ENCODE data around the gene PSPH. TPM values are rescaled to one million over a fixed set of nuclear protein-coding genes. Genes with fewer than 3 reads are reported as not detected.

The PSPH gene
- total RNA-seq, 1 experiment from 2014 or later = 52.1 TPM

- Histone ChIP-seq H3K4me2 (ENCODE audit: insufficient read depth, insufficient read length, low read length) (no peak overlapping the region), H3K79me2 (ENCODE audit: insufficient read depth, low read length) (no peaks in the 10 kb centered on the region; the same call in 1 of the 2 replicates), H3K4ac (ENCODE audit: low read depth, low read length) (no peak overlapping the region), H3K79me1 (ENCODE audit: insufficient read depth, low read depth, low read length, poor library complexity, severe bottlenecking) (peaks cover 5% of the 10 kb centered on the region), H3K4me1 (ENCODE audit: insufficient read depth, low read length) (no peaks in the 10 kb centered on the region), H4K5ac (ENCODE audit: insufficient read length, low read depth, low read length) (no peak overlapping the region), H3K18ac (ENCODE audit: insufficient read length, low read depth, low read length) (no peak overlapping the region), H2AFZ (ENCODE audit: low read length) (no peak overlapping the region), H3K23me2 (ENCODE audit: insufficient read length, low read depth, low read length, poor library complexity, severe bottlenecking) (no peaks in the 10 kb centered on the region), H4K8ac (replicated peaks; ENCODE audit: insufficient read length, low read depth, low read length) (no peak overlapping the region), H2BK15ac (ENCODE audit: low read depth, low read length) (no peak overlapping the region), H3K14ac (ENCODE audit: insufficient read depth, low read length) (no peak overlapping the region), H4K20me1 (ENCODE audit: control insufficient read depth, insufficient read depth, insufficient read length) (no peaks in the 10 kb centered on the region), H3K56ac (ENCODE audit: insufficient read length, low read depth, low read length) (no peak overlapping the region), H2BK12ac (ENCODE audit: insufficient read length, low read depth, low read length) (no peak overlapping the region), H2BK5ac (ENCODE audit: insufficient read length, low read length) (no peak overlapping the region), H3K27ac (ENCODE audit: insufficient read length, low read depth, low read length) (no peak overlapping the region), H2BK20ac (ENCODE audit: low read depth, low read length, poor library complexity, severe bottlenecking) (no peak overlapping the region), H3K27me3 (ENCODE audit: insufficient read depth, low read length) (no peaks in the 10 kb centered on the region), H3T11ph (ENCODE audit: low read length) (no peak overlapping the region), H3K9me3 (ENCODE audit: control insufficient read depth, low read depth, low read length) (no peaks in the 10 kb centered on the region), H3K23ac (ENCODE audit: insufficient read length, low read depth, low read length) (no peak overlapping the region), H2BK120ac (ENCODE audit: low read depth, low read length, poor library complexity, severe bottlenecking) (no peak overlapping the region), H4K91ac (ENCODE audit: insufficient read length, low read depth, low read length) (no peak overlapping the region), H3K9ac (ENCODE audit: extremely low read depth, insufficient read length, low read length) (no peak overlapping the region), H2AK5ac (ENCODE audit: insufficient read length, low read length) (no peak overlapping the region)
- no CpG with 5 or more reads among the region's 7 CpGs for WGBS (ENCODE audit: extremely low coverage, insufficient read length, low lambda C conversion rate)
- no peak for TF ChIP-seq CTCF (conservative IDR thresholded peaks at IDR 0.05)
- Mint-ChIP-seq H3K27me3 (ENCODE audit: low read depth) (no peaks in the 10 kb centered on the region), H3K9me3 (no peaks in the 10 kb centered on the region), H3K4me1 (peaks cover 10 to 11% of the 10 kb centered on the region in 2 experiments), H3K36me3 (ENCODE audit: insufficient read depth in 1 of 3, low read depth in 3 of 3) (peaks cover 7 to 24% (median 21%) of the 10 kb centered on the region in 3 experiments; a peak in 6 of 7 replicates), H3K27ac (no peak overlapping the region; a peak in 1 of 7 replicates), H3K4me3 (no peak overlapping the region)
- no peak for DNase-seq
Measured at GRCh38 chr7:55973747-55974250, 77.4 kb downstream of the PSPH start.
